OCI-M1 (cell line): Measurements from ENCODE around the gene TXNDC12.
"Not testable (repeated sequence)": the region's sequence is repeated elsewhere in the genome, so short reads cannot be mapped to it uniquely, and the experiment has no call there.

Experiments used
- DNase-seq: peaks from one replicate; lab custom pipeline; 2025; lab: John Stamatoyannopoulos, UW

The TXNDC12 gene

GRCh38 chr1:52045666-52046195 lies 9.3 kb downstream of the TXNDC12 start:
- not testable (repeated sequence) for DNase-seq

- DNase-seq = peak; percentile 50
Observed at GRCh38 chr1:52045236-52045635, 9.8 kb downstream of the TXNDC12 start.

GRCh38 chr1:52041551-52042185 lies 13.3 kb downstream of the TXNDC12 start:
- no peak for DNase-seq

- DNase-seq = no peak
Observed at GRCh38 chr1:52037909-52038308, 17.1 kb downstream of the TXNDC12 start.

DNA sequence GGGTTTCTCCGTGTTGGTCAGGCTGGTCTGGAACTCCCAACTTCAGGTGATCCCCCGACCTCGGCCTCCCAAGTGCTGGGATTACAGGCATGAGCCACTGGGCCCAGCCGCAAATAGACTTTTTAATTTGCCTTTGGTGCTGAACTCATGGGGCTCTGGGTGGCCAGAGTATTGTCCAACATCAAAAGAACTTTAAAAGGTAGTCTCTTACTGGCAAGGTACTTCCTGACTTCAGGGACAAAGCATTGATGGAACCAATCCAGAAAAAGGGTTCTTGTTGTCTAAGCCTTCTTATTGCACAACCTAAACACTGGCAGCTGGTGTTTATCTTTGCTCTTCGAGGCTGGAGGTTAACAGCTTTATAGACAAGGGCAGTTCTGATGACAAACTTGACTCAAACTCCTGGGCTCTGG lies 17.6 kb downstream of the TXNDC12 start:
- DNase-seq = no peak

GRCh38 chr1:52034050-52034384 lies 21.0 kb downstream of the TXNDC12 start:
- DNase-seq = no peak

- DNase-seq = peak; percentile 93
Observed at GRCh38 chr1:52033190-52034049, 21.6 kb downstream of the TXNDC12 start, which contains the start of gene KTI12. Gene KTI12, minus strand, starts transcription at chr1:52033810. Its CDS starts 49 bp downstream, at chr1:52033761.

DNA sequence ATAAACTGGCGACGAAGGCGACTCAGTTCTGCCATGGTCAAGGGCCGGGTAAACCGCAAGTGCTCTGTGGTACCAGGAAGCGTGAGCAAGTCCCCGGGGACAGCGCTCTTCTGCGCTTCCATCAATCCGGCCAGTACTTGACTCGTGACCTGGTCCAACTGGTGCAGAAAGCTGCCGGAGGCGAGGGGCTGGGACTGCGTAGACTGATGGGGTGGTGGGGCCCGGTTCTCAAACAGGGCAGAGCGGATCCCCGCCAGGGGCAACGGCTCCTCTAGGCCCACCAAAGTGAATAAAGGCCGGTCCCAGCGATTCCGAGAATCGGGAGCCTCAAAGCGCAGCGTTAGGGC lies 22.2 kb downstream of the TXNDC12 start:
- DNase-seq = peak; percentile 61

DNA sequence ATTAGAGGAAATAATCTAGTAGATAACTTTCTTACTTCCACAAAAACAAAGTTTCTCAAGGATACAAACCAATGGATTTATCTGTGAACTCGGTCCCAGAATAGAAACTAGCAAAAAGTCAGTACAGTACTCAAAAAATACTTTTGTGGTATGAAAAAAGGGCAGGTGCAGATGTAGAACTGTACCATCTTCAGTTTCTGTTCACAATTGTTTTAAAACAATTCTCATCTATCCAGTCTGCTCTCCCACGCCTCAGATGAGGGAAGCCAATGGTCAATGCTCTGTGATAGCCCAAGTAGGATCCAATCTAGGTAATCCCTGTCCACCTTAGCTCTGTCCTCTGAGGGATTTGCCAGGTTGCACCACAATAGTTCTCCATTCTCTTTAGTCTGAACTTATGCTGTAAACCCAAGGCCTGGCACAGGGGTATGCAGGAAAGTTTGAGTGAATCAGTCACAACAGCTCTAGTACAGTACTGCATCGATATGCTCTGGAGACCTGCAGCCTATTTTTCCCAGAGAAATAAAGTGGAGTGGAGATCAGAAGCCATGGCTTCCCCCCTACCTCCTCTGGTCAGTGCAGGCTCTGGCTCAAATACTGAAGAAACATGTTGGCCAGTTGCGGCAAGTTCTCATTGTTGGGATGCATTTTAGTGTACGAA lies 22.7 kb downstream of the TXNDC12 start:
- DNase-seq = no peak

- not testable (repeated sequence) for DNase-seq
Observed at GRCh38 chr1:52028839-52029238, 26.2 kb downstream of the TXNDC12 start.

DNA sequence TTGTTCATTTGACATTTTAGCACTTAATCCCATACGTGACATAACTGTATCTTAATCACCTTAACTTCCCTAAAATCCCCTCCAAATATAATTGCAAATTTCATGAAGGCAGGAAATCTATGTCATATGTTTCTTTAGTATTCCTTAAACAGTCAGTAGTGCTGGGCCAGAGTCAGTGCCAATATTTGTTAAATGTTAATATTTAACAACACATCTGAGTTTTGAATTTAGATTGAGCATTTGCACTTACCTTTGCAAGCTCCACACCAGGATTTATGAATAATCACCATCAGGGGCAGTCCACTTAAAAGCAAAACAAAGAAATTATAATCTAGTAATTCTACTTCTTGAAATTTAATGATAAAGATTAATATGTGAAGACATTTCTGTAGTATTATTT lies 26.7 kb downstream of the TXNDC12 start:
- DNase-seq = no peak

DNA sequence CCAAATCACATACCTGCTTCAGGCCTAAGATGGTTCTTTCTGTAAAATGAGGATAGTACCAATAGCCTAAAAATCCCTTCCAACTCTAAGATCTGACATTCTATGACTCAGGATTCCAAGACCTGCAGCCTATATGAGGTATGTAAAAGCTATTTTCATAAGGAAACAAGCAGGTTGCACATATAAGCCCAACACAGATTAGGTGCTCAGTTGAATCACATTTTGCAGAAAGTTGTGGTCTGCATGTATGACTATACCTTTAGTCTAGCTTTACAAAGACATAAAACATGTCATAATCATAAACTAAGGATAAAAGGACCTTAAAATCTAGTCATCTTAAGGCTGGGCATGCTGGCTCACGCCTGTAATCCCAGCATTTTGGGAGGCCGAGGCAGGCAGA lies 28.7 kb downstream of the TXNDC12 start:
- DNase-seq = no peak

DNA sequence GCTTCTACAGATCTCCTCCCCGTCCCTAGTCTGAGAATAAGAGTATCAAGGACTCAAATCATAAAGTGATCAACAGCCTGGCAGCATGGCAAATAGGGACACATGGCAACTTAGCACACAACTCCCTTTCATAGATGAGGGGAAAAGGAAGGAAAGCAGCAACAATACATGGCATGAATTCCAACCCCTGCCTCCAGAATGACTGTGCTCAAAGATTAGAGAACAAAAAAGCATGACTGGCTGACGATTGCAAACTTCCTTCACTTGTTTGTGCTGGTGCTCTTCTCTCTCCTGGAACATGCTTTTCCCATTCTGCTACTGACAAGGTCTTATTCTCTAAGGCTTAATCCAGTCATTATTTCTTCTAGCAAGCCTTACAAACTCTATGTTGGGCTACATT lies 32.9 kb downstream of the TXNDC12 start:
- no peak for DNase-seq

GRCh38 chr1:52008071-52008809 lies 46.8 kb downstream of the TXNDC12 start:
- no peak for DNase-seq

DNA sequence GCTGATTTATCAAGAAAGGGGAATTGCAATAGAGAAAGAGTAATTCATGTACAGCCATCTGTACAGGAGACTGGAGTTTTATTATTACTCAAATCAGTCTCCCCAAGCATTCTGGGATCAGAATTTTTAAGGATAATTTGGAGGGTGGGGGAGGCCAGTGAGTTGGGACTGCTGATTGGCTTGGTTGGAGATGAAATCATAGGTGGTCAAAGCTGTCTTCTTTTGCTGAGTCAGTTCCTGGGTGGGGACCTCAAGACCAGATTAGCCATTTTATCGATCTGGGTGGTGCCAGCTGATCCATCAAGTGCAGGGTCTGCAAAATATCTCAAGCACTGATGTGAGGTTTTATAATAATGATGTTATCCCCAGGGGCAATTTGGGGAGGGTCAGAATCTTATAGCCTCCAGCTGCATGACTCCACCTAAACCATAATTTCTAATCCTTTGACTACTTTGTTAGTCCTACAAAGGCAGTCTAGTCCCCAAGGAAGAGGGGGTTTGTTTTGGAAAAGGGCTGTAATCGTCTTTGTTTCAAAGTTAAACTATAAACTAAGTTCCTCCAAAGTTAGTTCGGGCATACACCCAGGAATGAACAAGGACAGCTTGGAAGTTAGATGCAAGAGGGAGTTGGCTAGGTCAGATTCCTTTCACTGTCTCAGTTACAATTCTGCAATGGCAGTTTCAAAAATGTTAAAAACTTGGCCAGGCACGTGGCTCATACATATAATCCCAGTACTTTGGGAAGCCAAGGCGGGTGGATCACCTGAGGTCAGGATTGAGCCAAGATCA lies 47.6 kb downstream of the TXNDC12 start:
- no peak for DNase-seq

DNA sequence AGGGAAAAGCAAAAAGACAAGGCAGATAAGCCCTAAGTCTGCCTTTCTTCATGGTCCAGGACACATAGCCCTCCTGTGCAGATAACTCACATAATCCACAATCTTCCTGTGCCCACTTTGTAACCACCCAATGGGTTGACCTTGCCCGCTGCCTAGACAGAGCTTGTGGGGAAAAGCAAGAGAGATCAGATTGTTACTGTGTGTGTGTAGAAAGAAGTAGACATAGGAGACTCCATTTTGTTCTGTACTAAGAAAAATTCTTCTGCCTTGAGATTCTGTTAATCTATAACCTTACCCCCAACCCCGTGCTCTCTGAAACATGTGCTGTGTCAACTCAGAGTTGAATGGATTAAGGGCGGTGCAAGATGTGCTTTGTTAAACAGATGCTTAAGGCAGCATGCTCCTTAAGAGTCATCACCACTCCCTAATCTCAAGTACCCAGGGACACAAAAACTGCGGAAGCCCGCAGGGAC lies 48.9 kb downstream of the TXNDC12 start:
- not testable (repeated sequence) for DNase-seq

- DNase-seq = not testable (repeated sequence)
Observed at GRCh38 chr1:52005548-52005947, 49.4 kb downstream of the TXNDC12 start.

- no peak for DNase-seq
Observed at GRCh38 chr1:52003877-52004276, 51.1 kb downstream of the TXNDC12 start.

- peak; percentile 94 for DNase-seq
Observed at GRCh38 chr1:52002038-52002917, 52.7 kb downstream of the TXNDC12 start.

GRCh38 chr1:51998701-51999100 lies 56.3 kb downstream of the TXNDC12 start:
- no peak for DNase-seq
